Measurements from ENCODE around the gene IQGAP3.
A peak's percentile ranks its signal among the peaks of the same experiment; 100 is the strongest.
"Not testable (repeated sequence)": the region's sequence is repeated elsewhere in the genome, so short reads cannot be mapped to it uniquely, and the experiment has no call there.

Gene IQGAP3

DNA sequence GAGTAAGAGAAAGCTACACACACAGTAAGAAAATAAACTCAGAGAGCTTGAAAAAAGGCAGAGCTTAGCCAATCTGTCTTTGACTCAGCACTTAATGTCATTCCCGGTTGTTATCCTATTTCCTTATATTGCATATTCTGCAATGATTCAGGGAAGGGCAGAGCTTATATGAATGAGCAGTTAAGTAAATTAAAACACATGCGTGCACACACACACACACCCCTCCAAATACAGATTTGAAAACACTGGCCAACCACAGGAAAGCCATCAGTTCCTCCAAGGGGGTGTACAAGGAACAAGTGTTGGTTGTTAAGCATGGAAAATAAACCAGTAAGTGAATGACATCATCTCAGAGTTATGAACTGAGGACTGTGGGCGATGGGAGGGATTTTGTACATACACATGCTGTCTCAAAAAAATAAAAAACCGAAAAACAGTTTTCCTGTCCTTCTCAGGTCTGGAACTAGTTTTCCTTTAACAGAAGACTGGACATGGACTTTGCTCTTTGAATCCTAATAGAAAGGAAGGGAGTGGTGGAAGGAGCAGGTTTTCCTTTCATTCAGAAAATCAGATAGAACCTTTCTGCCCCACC is 1.0 kb downstream of the IQGAP3 start:
- DNase-seq (ENCODE audit: low read depth) = peak; percentile 76

DNA sequence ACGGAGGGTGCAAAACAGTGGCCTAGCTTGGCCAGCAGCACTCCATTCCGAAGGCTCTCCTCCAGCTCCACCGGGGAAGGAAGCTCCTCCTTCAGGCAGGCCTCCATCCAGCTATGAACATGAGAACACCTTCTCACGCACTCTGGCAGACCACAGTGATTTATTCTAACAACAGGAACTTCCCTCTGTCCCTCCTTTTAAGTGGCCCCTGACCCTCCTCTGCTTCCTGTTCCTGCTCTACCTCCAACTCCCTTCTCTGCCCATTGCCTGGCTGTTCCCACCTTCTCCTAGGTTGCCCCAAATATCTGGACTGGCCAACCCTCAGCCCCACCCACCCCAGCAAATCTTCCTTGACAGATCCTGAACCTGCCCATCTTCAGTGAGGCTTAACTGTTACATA is 5.9 kb downstream of the IQGAP3 start:
- no peak for DNase-seq (ENCODE audit: low read depth)

DNA sequence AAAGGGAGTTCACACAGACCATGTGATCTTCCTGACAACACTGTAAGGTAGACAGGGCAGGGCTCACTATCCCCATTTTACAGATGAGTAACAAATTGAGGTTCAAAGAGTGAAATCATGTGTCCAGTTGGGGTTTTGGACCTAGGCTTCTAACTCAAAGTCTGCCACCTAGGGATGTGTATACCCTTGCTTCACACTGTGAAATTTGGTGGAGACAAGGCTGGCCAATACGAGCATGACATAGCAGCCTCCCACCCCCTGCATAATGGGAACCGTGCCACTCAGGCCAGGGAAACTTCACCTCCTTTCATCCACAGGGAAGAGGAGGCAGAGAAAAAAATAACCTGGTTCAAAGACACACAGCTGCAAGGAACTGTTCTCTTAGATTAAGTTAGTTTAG is 6.8 kb downstream of the IQGAP3 start:
- no peak for DNase-seq (ENCODE audit: low read depth)

DNA sequence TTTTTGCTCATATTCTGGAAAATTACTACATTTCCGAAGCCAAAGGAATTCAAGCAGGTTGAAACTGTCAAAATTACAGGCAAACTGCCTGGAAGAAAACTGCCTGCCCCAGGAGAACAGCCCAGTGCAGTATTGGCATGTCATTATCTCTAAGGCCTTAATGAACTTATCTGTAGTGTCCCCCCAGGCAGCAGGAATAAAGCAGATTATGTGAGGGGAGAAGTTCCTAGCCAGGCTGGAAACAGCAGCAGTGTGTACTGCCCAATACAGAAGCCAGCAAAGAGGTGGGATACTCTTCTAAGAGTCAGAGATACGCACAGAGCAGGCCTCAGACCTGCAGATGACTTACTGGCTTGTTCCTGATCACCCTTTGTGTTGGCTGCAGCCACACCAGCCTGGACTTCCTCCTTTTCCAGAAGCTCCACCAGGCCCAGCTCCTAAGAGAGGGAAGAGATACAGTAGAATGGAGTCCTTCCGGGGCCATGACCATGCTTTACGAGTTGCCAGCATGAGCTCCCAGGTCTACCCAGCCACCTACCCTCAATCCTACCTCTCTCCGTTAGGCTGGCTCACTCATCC is 11.7 kb downstream of the IQGAP3 start:
- no peak for DNase-seq (ENCODE audit: low read depth)

DNA sequence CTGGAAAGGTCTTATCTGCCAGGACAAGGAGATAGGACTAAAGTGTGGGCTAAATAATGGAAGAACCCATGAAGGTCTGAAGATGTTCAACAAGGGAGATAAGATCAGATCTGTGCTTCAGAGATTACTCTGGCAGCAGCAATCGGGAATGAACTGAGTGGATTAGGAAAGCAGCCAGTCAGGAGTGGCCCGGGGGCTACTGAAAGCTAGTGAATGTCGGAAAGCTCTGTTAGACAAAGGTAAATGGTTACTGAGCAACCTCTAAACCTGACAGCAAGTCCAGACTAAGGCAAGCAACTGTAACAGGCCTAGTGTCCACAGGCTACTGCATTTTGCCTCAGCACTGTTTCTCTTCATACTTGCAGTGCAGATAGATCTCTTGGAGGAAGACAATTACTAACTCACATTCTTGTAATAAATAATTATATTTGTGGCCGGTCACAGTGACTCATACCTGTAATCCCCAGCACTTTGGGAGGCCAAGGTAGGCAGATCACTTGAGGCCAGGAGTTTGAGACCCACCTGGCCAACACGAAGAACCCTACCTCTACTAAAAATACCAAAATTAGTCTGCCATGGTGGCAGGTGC is 12.5 kb downstream of the IQGAP3 start:
- DNase-seq (ENCODE audit: low read depth) = no peak

DNA sequence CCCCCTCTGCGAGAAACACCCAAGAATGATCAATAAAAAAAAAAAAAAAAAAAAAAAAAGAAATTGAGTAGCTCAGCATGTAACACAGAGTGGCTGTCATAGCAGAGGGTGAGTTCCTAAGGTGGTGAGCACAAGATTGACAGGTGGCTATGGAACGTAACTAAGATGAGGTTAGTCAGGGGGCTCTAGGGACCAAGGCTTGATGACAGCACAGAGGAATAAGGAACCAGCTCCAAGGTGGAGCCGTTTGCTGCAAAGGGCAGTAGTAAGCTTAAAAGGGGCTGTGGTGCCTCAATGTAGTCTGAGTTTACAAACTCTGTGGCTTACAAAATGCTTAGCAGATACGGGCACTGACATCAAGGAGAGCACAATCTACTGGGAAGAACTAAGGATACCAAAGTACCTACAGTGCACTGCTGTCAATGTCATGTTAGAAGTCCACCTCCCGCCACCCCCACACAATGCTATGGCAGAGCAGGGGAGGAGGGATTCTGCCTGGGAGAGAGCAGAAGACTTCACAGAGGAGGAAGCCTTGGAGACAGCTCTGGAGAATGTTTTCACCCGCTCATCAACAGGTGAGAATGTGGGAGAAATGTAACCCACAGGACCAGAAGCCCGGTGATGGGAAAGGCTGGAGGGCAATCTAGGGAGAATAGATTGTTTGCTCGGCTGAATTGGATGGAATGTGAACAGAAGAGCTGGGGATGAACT is 13.1 kb downstream of the IQGAP3 start:
- DNase-seq (ENCODE audit: low read depth) = no peak

DNA sequence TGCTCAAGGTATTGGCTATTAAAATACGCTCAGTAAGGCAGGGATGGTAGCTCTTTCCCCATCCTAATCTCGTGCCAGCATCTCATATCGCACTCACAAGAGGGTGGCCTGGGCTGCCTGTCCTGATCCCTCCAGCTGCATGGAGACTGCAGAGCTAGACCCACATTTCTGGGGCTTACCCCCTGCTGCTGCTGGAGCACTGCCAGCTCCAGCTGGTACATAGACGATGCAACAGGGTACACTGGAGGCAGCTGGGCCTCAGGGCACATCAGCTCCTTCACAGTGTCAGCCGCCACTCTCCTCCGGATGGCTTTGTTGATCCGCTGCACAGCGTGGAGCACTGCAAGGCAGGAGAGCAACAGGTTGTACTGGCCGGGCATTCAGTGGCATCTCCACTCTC is 16.0 kb downstream of the IQGAP3 start:
- no peak for DNase-seq (ENCODE audit: low read depth)

DNA sequence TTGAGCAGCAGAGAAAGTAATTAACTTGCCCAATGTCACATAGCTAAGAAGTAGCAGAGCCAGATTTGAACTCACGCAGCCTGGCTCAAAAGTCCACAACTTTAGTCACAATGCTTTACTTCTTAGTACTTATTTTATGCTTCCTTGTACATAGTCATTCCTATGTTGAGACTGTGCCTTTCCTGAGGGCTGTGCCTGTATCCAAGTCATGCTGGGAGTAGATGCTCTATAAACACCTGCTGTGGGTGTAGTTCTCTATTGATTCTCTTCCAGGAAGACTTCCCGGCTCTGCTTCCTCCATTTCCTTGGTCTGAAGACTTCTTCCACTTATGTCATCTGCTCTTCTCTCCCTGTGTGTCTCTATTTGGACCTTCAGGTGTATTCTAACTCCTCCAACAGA is 16.6 kb downstream of the IQGAP3 start:
- DNase-seq (ENCODE audit: low read depth) = no peak

DNA sequence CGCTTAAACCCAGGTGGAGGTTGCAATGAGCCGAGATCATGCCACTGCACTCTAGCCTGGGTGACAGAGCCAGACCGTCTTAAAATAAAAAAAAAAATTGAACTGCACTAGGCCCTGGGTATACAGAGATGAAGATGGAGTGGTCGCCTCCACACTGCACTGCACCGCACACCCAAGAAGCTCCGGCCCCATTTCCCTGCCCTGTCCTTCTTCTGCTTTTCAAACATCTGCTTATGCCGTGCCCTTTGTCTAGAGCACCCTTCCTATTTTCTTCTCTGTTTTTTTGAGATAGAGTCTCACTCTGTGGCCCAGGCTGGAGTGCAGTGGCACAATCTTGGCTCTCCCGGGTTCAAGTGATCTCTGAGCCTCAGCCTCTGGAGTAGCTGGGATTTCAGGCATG is 17.4 kb downstream of the IQGAP3 start:
- DNase-seq (ENCODE audit: low read depth) = no peak

DNA sequence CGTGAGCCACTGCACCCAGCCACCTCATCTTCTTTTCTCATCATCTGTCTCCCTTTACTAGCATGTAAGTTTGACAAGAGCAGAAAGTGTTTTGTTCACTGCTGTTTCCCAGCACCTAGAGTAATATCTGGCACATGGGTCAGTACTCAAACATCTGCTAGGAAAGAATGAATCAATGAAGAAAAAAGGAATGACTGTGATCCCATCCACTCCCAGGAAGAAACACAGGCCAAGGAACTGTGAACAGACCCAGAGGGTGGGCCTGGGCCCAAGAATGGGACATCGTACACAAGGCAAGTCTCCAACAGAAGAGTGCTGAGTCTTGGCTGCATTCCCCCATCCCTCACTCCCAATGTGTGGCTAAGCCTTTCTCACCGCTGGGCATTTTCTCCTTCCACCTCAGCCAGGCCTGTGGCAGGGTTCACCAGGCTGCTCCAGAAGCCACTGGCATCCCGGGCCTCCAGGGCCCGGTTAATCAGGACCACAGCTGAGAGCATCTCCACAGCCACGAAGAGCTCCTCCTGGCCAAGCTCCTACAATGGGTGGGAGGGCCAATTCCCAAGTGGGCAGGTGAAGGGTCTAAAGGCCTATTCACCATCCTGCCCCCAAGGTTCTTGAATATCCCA is 18.4 kb downstream of the IQGAP3 start:
- DNase-seq (ENCODE audit: low read depth) = no peak

DNA sequence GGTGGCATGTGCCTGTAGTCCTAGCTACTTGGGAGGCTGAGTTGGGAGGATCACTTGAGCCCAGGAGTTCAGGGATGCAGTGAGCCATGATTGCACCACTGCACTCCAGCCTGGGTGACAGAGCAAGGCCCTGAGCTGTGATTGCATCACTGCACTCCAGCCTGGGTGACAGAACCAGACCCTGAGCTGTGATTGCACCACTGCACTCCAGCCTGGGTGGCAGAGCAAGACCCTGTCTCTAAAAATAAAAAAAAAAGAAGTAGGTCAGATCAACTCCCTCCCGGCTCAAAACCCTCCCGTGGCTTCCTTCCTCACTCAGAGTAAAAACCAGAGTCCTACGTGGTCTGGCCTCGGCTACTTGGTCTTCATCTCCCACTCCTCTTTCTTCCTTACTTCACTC is 19.4 kb downstream of the IQGAP3 start:
- not testable (repeated sequence) for DNase-seq (ENCODE audit: low read depth)

DNA sequence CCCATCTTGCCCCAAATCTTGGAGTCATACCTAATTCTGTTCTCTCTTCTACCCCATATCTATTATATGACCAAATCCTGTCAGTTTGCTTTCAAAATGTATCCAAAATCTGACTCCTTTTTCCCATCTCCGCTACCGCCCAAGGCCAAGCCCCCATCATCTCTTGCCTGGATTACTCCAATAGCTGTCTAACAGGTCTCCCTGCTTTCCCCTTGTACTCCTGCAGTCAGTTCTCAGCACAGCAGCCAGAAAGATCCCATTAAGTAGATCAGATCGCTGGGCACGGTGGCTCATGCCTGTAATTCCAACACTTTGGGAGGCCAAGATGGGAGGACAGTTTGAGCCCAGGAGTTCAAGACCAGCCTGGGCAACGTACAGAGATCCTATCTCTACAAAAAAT is 19.8 kb downstream of the IQGAP3 start:
- no peak for DNase-seq (ENCODE audit: low read depth)

DNA sequence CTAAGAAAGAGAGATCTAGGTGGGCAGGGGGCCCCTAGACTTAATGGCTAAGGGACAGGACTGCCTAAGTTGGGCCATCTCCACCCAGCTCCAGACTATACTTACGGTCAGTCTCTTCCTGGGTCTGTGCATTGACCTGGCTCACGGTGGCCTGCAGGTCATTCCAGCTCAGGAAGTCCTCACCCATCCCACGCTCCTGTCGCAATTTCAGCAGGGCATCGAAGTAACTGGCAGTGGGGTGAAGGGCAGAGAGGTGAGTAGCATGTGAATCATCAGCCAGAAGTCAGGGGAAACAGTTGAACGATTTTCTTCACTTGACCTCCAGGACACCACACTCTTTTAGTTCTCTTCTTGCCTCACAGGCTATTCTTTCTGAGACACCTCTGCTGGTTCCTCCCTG is 20.5 kb downstream of the IQGAP3 start:
- DNase-seq (ENCODE audit: low read depth) = no peak

DNA sequence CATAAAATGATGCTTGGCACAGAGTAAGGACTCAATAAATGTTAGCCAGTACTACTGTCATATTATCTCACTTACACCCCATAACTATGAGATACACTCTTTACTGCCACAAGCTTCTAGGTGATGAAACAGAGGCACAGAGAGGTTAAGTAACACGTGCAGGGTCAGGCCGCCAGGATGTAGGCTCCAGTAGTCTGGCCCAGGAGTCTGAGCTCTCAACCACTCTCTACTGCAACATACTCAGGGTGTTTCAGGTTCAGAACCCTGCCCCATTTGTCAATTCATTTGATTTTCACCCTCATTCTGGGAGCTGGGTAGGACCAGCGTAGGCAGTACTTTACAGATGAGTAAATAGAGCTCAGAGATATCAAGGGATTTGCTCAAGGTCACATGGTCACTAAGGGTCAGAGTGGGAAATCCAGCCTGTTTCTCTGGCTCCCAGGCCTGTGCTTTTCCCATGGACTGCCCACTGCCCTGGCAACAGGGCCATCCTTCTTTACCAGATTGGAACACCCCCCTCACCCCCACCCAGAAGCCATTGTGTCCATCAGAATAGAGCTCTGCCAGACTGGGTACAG is 21.2 kb downstream of the IQGAP3 start:
- no peak for DNase-seq (ENCODE audit: low read depth)

DNA sequence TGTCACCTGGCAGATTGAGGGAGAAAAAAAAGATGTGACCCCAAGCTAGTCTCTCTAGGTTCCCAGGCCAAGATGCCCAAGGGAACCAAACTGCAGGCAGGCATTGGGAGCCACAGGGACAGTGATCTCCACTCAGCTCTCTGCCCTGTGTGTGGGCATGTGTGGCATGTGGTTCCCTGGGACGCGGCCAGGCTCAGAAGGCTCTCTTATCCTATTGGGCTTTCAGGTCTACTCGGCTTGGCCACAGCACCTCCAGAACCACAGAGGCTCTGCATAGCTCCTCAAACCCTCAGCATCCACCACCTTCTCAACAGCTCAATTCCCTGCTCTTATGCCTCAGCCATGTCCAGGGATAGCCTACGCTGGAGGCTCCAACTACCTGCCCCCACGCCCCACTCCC is 22.0 kb downstream of the IQGAP3 start:
- no peak for DNase-seq (ENCODE audit: low read depth)

DNA sequence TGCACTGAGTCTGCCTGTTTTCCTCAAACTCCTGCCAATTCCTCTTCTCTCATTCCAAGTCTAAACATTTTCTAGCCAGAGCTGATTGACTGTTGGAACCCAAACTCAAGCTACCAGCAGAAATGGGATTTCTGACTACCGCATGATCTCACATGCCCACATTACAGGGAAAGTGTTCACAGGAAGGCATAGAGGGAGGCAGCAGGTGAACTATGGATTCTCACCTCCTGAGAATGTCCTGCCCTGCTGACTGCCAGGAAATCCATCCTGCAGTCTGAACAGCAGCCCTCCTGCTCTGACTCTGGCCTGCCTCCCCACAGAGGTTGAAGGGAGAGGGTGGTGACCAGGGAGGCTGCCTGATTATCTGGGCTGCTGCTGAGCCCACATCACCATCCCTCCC is 22.5 kb downstream of the IQGAP3 start:
- DNase-seq (ENCODE audit: low read depth) = no peak

DNA sequence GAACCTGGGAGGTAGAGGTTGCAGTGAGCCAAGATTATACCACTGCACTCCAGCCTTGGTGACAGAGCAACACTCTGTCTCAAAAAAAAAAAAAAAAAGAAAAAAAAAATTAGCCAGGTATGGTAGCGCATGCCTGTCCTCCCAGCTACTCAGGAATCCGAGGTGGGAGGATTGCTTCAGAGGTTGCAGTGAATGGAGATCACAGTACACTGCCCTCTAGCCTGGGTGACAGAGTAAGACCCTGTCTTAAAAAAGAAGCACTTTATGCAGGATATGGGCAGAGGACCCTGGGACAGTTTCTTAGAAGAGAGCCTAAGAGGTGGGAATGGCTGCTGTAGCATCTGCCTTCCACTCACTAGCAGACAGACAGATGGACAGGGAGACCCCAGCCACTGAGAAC is 23.0 kb downstream of the IQGAP3 start:
- DNase-seq (ENCODE audit: low read depth) = no peak

DNA sequence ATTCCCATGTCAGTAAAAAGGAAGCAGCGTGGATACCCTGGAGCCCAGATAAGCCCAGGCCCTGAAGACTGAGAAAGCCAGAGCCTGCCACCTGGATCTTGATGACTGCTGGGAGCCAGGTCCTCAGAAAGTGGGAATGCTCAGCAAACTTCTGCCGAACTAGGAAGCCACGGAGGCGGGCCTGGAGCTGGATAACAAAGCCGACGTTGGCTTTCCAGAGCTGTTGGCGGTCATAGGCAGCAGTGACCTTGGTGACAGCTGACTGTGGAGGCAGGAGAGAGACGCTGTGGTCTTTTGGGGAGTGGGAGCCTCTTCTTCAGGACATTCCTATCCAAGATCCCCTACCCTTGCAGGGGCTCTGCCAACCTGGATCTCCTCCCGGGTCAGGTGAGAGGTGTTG is 24.4 kb downstream of the IQGAP3 start:
- DNase-seq (ENCODE audit: low read depth) = no peak

DNA sequence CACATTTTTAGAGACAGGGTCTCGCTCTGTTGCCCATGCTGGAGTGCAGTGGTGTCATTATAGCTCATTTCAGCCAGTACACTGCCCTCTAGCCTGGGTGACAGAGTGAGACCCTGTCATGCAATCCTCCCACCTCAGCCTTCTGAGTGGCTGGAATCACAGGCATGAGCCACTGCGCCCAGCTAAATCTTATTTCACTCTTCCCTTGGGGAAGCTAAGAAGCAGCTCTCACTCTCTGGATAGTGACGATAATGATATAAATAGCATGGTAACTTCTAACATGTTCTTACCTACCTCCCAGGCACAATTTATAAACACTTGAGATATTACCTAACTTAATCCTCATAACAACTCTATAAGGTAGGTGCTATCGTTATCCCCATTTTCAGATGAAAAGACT is 24.9 kb downstream of the IQGAP3 start:
- DNase-seq (ENCODE audit: low read depth) = no peak

DNA sequence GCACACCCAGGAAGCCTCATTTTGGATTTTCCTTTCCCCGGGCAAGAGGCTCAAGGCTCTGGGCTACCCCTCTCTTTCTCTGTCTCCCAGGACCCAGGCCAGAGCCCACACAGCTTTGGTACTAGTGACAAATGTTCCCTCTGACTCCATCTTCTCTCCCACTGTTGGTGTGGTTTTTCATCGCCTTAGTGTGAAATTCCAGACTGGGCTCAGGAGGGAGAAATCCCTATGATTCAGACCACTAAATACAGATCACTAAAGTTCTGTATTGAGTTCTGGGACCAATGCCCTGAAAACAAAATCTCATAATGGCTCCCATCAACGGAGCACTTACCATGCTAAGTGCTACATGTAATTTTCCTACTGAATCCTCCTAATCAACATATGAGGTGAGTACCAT is 26.1 kb downstream of the IQGAP3 start:
- DNase-seq (ENCODE audit: low read depth) = no peak

DNA sequence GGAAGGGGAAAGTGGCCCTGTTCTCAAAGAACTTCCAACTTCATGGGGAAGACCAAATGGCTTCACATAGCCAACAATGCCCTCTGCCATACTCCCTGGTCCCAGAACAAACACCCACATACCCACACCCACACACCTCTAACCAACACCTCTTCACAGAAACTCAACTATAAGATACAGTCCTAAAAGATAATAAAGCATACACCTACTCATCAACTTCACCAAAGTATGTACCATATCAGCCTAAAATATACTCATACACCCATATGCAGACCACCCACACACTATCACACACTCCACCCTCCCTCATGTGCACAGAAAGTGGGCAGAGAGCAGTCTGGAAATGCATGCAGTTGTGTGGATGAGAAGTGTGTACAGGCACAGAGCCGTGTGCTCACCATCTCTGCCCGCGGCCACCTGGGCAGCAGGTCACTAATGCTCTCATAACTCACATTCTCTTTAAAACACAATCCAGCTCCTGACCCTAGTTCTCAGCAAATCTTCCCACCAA is 27.7 kb downstream of the IQGAP3 start:
- no peak for DNase-seq (ENCODE audit: low read depth)

DNA sequence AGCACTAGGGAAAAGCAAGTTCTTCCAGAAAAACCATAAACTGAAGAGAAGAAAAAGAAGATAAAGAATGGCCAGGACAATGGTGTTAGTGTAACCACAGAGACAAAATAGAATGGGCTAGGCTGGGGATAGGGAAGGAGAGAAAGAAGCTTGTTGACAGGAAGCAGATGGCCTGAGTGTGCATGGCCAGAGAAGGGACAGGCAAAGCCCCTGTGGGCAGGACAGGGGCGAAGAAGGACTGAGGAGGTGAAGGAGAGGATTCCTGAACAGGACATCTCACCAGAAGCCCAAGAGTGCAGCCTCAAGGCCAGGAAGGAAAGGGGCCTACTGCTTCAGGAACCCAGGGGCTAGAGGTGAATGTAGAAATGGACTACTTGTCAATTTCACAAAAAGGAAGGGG is 29.3 kb downstream of the IQGAP3 start:
- DNase-seq (ENCODE audit: low read depth) = no peak

DNA sequence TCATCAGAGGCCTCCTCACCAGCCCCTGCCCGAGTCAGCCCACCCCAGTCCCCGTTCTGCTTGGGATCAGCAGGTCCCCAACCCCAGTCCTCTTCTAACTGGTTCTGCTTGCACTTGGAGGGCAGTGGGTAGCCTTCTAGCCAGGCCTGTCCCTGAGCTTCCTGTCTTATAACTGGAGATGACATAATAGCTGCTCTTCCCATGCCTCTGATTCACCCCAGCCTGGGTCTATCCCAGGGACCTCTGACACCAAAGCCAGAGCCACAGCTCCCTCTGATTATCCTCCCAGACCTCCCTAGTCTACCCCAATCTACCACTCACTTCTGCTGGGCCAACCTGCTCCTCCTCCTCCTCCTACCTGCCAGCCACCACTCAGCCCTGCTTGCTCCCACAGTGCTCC is 31.4 kb downstream of the IQGAP3 start:
- DNase-seq (ENCODE audit: low read depth) = no peak

Measured in GM04503 (cell line).